Midbrain (tissue), 1 donor: ENCODE measurements around the gene MORC4.

Experiments
- DNase-seq: peaks from one replicate; lab custom pipeline; 2025; lab: John Stamatoyannopoulos, UW

MORC4 gene

GRCh38 chrX:106905064-106905708, 94.8 kb downstream of the MORC4 start:
- no peak for DNase-seq

GRCh38 chrX:106903856-106904528, 96.0 kb downstream of the MORC4 start:
- no peak for DNase-seq

- DNase-seq: no peak
Measured at GRCh38 chrX:106903291-106903824, 96.7 kb downstream of the MORC4 start, which contains the start of gene RIPPLY1. Gene RIPPLY1 (minus strand): TSS chrX:106903341. CDS start chrX:106903287, 54 bp downstream.

GRCh38 chrX:106902684-106903083, 97.3 kb downstream of the MORC4 start:
- DNase-seq: no peak

- DNase-seq: no peak
Measured at GRCh38 chrX:106901781-106902219, 98.2 kb downstream of the MORC4 start.

GRCh38 chrX:106901341-106901740, 98.7 kb downstream of the MORC4 start:
- no peak for DNase-seq

- DNase-seq: no peak
Measured at GRCh38 chrX:106899841-106900240, 100.2 kb downstream of the MORC4 start.

- no peak for DNase-seq
Measured at GRCh38 chrX:106899276-106899675, 100.7 kb downstream of the MORC4 start.

GRCh38 chrX:106898462-106898861, 101.5 kb downstream of the MORC4 start:
- peak; percentile 7 for DNase-seq

GRCh38 chrX:106897259-106897658, 102.8 kb downstream of the MORC4 start:
- DNase-seq: no peak

GRCh38 chrX:106894978-106895452, 105.0 kb downstream of the MORC4 start:
- DNase-seq: no peak

- DNase-seq: peak; percentile 67
Measured at GRCh38 chrX:106894392-106894909, 105.6 kb downstream of the MORC4 start.

GRCh38 chrX:106891762-106892460, 108.1 kb downstream of the MORC4 start:
- no peak for DNase-seq
